H1 (cell line): ENCODE data around the gene RSPH9. TPM values are rescaled to one million over a fixed set of nuclear protein-coding genes. Genes with fewer than 3 reads are reported as not detected.

Experiments used
- EZH2 ChIP-seq: fragments of 200-600 bp; sonication (generic); IDR thresholded peaks from 2 replicates; pipeline ENCODE4 v1.7.1; 2012; ENCODE audit warnings: low read depth, mild to moderate bottlenecking, moderate library complexity, low read length, inconsistent platforms; ENCODE audit not compliant: severe bottlenecking
- GTF2F1 ChIP-seq: IDR thresholded peaks from 2 replicates; pipeline ENCODE4 v1.6.1; 2012; ENCODE audit warnings: low read depth, low read length, improper control_type of control experiment, borderline replicate concordance
- JUN ChIP-seq: IDR thresholded peaks from 2 replicates; pipeline ENCODE4 v1.6.1; 2011; ENCODE audit warnings: low read depth, mild to moderate bottlenecking, improper control_type of control experiment, low read length
- KDM1A ChIP-seq: fragments of 200-600, 300-600 bp; sonication (generic); IDR thresholded peaks from 2 replicates; pipeline ENCODE4 v1.7.1; 2016; ENCODE audit warnings: mild to moderate bottlenecking, low read length, borderline replicate concordance
- KDM5A ChIP-seq: fragments of 200-600 bp; IDR thresholded peaks from 2 replicates; pipeline ENCODE4 v1.7.1; 2012; ENCODE audit warnings: mild to moderate bottlenecking, low read length, inconsistent platforms, mixed read lengths
- RXRA ChIP-seq: IDR thresholded peaks from 2 replicates; pipeline ENCODE4 v1.6.1; 2011; ENCODE audit warnings: low read depth, mild to moderate bottlenecking, low read length, moderate library complexity; ENCODE audit not compliant: insufficient read depth
- SAP30 ChIP-seq: fragments of 300-600 bp; sonication (generic); IDR thresholded peaks from 2 replicates; pipeline ENCODE4 v1.7.1; 2012; ENCODE audit warnings: low read length, moderate library complexity, mild to moderate bottlenecking, inconsistent platforms; ENCODE audit not compliant: insufficient read depth, insufficient replicate concordance
- SUZ12 ChIP-seq: fragments of 200-600 bp; sonication (generic); IDR thresholded peaks from 2 replicates; pipeline ENCODE4 v1.6.1; 2012; ENCODE audit warnings: mild to moderate bottlenecking, inconsistent platforms, low read length, moderate library complexity, mixed read lengths
- polyA plus RNA-seq, 7 experiments: library from polyadenylated mRNA; depleted of rRNA in 3 of 7; stranded (reverse) in 5 of 7; unstranded in 2 of 7; fragments of >200 nt in 5 of 7; fragments of 200-250 nt in 2 of 7; gene quantifications; 1 replicate in 5 of 7; 2 replicates in 1 of 7; 4 replicates in 1 of 7; pipeline versions ENCODE4 v1.2.1 to v1.2.3, GENCODE V29; 2011 to 2013; ENCODE audit warnings: missing spikeins in 2 of 7, mixed read lengths in 2 of 7
- total RNA-seq: library from RNA; stranded (reverse); fragmentation: NEBNext Ultra II Directional; extraction: Animal tissue kit (Norgen Biotek cat#: 25700); gene quantifications from 2 replicates; pipeline ENCODE4 v1.2.1, GENCODE V29; 2021
- TF ChIP-seq, protein P1 (sequence below): fragments of 300-600 bp; sonication (generic); IDR thresholded peaks from 2 replicates; pipeline ENCODE4 v1.7.1; 2012; ENCODE audit warnings: low read length, moderate library complexity, mild to moderate bottlenecking, inconsistent platforms; ENCODE audit not compliant: insufficient replicate concordance

Gene RSPH9
- total and polyA plus RNA-seq, 2 of the 8 experiments (the other 6 are each of a cell fraction or from before 2014, with no cell fraction given) = 0.15 to 0.23 TPM

DNA sequence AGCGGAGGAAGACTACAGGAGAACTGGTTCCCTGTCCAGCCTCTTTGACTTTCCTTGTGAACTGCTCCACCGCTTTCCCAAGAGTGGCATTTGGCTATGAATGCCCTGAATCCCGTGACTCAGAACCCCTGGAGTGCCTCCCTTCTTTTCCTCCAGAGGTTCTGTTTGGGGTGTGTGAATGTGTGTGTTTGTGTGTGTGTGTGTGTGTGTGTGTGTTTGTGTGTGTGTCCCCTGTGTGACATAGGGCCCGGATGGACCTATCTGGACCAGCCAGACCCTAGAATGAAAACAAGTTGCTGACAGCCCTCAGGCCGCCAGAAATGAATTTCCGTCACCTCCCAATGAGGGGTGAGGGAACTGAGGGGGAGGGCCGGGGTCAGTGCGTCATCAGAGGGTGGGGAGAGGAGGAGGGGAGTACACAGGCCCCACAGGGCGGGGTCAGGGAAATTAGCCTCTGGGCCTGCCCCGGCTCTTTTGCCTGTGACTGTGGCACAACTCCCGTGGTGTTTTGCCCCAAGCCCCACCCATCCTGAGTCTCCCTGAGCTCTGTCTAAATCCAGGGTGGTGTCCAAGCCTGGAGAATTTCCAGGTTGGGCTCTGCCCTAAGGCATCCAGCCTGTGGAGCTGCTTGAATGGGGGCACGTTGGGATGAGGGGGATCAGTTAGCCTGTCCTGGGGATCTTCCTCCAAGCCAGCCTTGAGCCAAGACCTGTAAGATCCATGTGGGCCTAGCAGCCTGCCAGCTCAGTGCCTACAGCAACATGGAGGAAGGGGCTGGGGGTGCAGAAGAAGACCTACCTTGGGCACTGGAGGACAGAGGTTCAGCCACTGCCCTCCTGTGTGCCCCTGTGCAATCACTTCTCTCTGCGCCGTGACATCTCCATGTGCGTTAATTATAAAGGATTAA lies 58.0 kb downstream of the RSPH9 start (continued):
- TF ChIP-seq, protein P1, sequence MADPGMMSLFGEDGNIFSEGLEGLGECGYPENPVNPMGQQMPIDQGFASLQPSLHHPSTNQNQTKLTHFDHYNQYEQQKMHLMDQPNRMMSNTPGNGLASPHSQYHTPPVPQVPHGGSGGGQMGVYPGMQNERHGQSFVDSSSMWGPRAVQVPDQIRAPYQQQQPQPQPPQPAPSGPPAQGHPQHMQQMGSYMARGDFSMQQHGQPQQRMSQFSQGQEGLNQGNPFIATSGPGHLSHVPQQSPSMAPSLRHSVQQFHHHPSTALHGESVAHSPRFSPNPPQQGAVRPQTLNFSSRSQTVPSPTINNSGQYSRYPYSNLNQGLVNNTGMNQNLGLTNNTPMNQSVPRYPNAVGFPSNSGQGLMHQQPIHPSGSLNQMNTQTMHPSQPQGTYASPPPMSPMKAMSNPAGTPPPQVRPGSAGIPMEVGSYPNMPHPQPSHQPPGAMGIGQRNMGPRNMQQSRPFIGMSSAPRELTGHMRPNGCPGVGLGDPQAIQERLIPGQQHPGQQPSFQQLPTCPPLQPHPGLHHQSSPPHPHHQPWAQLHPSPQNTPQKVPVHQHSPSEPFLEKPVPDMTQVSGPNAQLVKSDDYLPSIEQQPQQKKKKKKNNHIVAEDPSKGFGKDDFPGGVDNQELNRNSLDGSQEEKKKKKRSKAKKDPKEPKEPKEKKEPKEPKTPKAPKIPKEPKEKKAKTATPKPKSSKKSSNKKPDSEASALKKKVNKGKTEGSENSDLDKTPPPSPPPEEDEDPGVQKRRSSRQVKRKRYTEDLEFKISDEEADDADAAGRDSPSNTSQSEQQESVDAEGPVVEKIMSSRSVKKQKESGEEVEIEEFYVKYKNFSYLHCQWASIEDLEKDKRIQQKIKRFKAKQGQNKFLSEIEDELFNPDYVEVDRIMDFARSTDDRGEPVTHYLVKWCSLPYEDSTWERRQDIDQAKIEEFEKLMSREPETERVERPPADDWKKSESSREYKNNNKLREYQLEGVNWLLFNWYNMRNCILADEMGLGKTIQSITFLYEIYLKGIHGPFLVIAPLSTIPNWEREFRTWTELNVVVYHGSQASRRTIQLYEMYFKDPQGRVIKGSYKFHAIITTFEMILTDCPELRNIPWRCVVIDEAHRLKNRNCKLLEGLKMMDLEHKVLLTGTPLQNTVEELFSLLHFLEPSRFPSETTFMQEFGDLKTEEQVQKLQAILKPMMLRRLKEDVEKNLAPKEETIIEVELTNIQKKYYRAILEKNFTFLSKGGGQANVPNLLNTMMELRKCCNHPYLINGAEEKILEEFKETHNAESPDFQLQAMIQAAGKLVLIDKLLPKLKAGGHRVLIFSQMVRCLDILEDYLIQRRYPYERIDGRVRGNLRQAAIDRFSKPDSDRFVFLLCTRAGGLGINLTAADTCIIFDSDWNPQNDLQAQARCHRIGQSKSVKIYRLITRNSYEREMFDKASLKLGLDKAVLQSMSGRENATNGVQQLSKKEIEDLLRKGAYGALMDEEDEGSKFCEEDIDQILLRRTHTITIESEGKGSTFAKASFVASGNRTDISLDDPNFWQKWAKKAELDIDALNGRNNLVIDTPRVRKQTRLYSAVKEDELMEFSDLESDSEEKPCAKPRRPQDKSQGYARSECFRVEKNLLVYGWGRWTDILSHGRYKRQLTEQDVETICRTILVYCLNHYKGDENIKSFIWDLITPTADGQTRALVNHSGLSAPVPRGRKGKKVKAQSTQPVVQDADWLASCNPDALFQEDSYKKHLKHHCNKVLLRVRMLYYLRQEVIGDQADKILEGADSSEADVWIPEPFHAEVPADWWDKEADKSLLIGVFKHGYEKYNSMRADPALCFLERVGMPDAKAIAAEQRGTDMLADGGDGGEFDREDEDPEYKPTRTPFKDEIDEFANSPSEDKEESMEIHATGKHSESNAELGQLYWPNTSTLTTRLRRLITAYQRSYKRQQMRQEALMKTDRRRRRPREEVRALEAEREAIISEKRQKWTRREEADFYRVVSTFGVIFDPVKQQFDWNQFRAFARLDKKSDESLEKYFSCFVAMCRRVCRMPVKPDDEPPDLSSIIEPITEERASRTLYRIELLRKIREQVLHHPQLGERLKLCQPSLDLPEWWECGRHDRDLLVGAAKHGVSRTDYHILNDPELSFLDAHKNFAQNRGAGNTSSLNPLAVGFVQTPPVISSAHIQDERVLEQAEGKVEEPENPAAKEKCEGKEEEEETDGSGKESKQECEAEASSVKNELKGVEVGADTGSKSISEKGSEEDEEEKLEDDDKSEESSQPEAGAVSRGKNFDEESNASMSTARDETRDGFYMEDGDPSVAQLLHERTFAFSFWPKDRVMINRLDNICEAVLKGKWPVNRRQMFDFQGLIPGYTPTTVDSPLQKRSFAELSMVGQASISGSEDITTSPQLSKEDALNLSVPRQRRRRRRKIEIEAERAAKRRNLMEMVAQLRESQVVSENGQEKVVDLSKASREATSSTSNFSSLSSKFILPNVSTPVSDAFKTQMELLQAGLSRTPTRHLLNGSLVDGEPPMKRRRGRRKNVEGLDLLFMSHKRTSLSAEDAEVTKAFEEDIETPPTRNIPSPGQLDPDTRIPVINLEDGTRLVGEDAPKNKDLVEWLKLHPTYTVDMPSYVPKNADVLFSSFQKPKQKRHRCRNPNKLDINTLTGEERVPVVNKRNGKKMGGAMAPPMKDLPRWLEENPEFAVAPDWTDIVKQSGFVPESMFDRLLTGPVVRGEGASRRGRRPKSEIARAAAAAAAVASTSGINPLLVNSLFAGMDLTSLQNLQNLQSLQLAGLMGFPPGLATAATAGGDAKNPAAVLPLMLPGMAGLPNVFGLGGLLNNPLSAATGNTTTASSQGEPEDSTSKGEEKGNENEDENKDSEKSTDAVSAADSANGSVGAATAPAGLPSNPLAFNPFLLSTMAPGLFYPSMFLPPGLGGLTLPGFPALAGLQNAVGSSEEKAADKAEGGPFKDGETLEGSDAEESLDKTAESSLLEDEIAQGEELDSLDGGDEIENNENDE = no peak
- TF ChIP-seq SUZ12 (no peak), GTF2F1 (no peak), KDM5A (no peak), EZH2 (no peak), KDM1A (no peak; the same call in 1 of the 2 replicates), SAP30 (no peak), JUN (no peak), RXRA (no peak)
